IPS DF 6.9 (cell line): Measurements from ENCODE around the gene OR8S1.
"Not testable (repeated sequence)": the region's sequence is repeated elsewhere in the genome, so short reads cannot be mapped to it uniquely, and the experiment has no call there.

ENCODE experiments used
- DNase-seq: peaks from one replicate; pipeline ENCODE4 v3.0.0-alpha.2; 2013; ENCODE audit warnings: low read depth, low spot score
- H3K27ac ChIP-seq: one replicate; pipeline ENCODE4 v1.5.1; 2013; ENCODE audit warnings: low read length, control low read depth
- H3K27me3 ChIP-seq: 2 replicates; pipeline ENCODE4 v1.6.1; 2013; ENCODE audit warnings: mild to moderate bottlenecking, low read length; ENCODE audit not compliant: control insufficient read depth, insufficient read depth
- H3K36me3 ChIP-seq: 2 replicates; pipeline ENCODE4 v1.6.1; 2013; ENCODE audit warnings: low read length; ENCODE audit not compliant: control insufficient read depth, insufficient read depth
- H3K4me1 ChIP-seq: 2 replicates; pipeline ENCODE4 v1.6.1; 2013; ENCODE audit warnings: low read length; ENCODE audit not compliant: control insufficient read depth, insufficient read depth
- H3K4me3 ChIP-seq: 2 replicates; pipeline ENCODE4 v1.5.1; 2013; ENCODE audit warnings: mild to moderate bottlenecking, low read length
- H3K9me3 ChIP-seq: 2 replicates; pipeline ENCODE4 v1.6.1; 2013; ENCODE audit warnings: low read length, inconsistent platforms; ENCODE audit not compliant: control insufficient read depth, insufficient read depth
- WGBS: extraction: QIAGEN DNeasy Blood & Tissue Kit; methylation state at CpG from one replicate; pipeline ENCODE4 v1.1.7; 2013; ENCODE audit warnings: mixed read lengths, missing lambda C conversion rate; ENCODE audit not compliant: insufficient read length, insufficient coverage; 5-methylcytosine and 5-hydroxymethylcytosine counted together

Gene OR8S1

GRCh38 chr12:48512855-48513254 is 12.6 kb upstream of the OR8S1 start:
- H3K4me1 ChIP-seq: no peaks in the 10 kb centered on the region
- no peak overlapping the region for H3K27ac ChIP-seq
- no peaks in the 10 kb centered on the region for H3K27me3 ChIP-seq
- H3K4me3 ChIP-seq: no peak overlapping the region
- WGBS: no CpG with 5 or more reads among the region's 2 CpGs
- no peaks in the 10 kb centered on the region for H3K9me3 ChIP-seq
- no peaks in the 10 kb centered on the region for H3K36me3 ChIP-seq
- DNase-seq: no peak

GRCh38 chr12:48514728-48515127 is 10.7 kb upstream of the OR8S1 start:
- H3K36me3 ChIP-seq: no peaks in the 10 kb centered on the region
- no CpG with 5 or more reads among the region's 1 CpG for WGBS
- H3K27ac ChIP-seq: no peak overlapping the region
- DNase-seq: no peak
- H3K4me1 ChIP-seq: no peaks in the 10 kb centered on the region
- H3K4me3 ChIP-seq: no peak overlapping the region
- no peaks in the 10 kb centered on the region for H3K9me3 ChIP-seq
- no peaks in the 10 kb centered on the region for H3K27me3 ChIP-seq

- not testable (repeated sequence) for H3K36me3 ChIP-seq, H3K27ac ChIP-seq, H3K27me3 ChIP-seq, DNase-seq, H3K4me1 ChIP-seq, H3K9me3 ChIP-seq, H3K4me3 ChIP-seq
- no CpG with 5 or more reads among the region's 24 CpGs for WGBS
Observed at GRCh38 chr12:48520381-48520780, 5.1 kb upstream of the OR8S1 start.

- H3K27ac ChIP-seq: no peak overlapping the region
- no peaks in the 10 kb centered on the region for H3K36me3 ChIP-seq
- no peaks in the 10 kb centered on the region for H3K27me3 ChIP-seq
- no peaks in the 10 kb centered on the region; the same call in 1 of the 2 replicates for H3K4me1 ChIP-seq
- H3K9me3 ChIP-seq: no peaks in the 10 kb centered on the region
- no CpG with 5 or more reads among the region's 44 CpGs for WGBS
- no peak overlapping the region for H3K4me3 ChIP-seq
- DNase-seq: no peak
Observed at GRCh38 chr12:48527891-48528670, 2.6 kb downstream of the OR8S1 start.

- no peak for DNase-seq
- H3K36me3 ChIP-seq: no peaks in the 10 kb centered on the region
- no peak overlapping the region for H3K4me3 ChIP-seq
- no peak overlapping the region for H3K27ac ChIP-seq
- H3K4me1 ChIP-seq: no peaks in the 10 kb centered on the region; the same call in 1 of the 2 replicates
- H3K9me3 ChIP-seq: no peaks in the 10 kb centered on the region
- H3K27me3 ChIP-seq: no peaks in the 10 kb centered on the region
Observed at GRCh38 chr12:48532601-48533000, 7.2 kb downstream of the OR8S1 start.

- no peak for DNase-seq
- no peaks in the 10 kb centered on the region for H3K36me3 ChIP-seq
- no peaks in the 10 kb centered on the region for H3K9me3 ChIP-seq
Observed at GRCh38 chr12:48536602-48537001, 11.2 kb downstream of the OR8S1 start.

GRCh38 chr12:48542300-48542928 is 17.0 kb downstream of the OR8S1 start:
- WGBS: no CpG with 5 or more reads among the region's 8 CpGs
- no peaks in the 10 kb centered on the region for H3K27me3 ChIP-seq
- no peaks in the 10 kb centered on the region for H3K4me1 ChIP-seq
- DNase-seq: peak; percentile 18
- no peaks in the 10 kb centered on the region for H3K36me3 ChIP-seq
- H3K9me3 ChIP-seq: no peaks in the 10 kb centered on the region
- H3K4me3 ChIP-seq: no peak overlapping the region
- no peak overlapping the region for H3K27ac ChIP-seq

More at GRCh38 chr12:48536602-48537001, 11.2 kb downstream of the OR8S1 start:
- Histone ChIP-seq H3K27ac (no peak overlapping the region), H3K27me3 (no peaks in the 10 kb centered on the region), H3K4me3 (no peak overlapping the region), H3K4me1 (no peaks in the 10 kb centered on the region)
- no CpG with 5 or more reads among the region's 1 CpG for WGBS

- H3K36me3 ChIP-seq: no peaks in the 10 kb centered on the region
- no peak overlapping the region for H3K27ac ChIP-seq
- H3K4me1 ChIP-seq: no peaks in the 10 kb centered on the region
- no peaks in the 10 kb centered on the region for H3K9me3 ChIP-seq
- no peak overlapping the region for H3K4me3 ChIP-seq
- no peak for DNase-seq
- WGBS: no CpG with 5 or more reads among the region's 4 CpGs
- no peaks in the 10 kb centered on the region for H3K27me3 ChIP-seq
Observed at GRCh38 chr12:48545833-48546469, 20.5 kb downstream of the OR8S1 start.

- WGBS: no CpG with 5 or more reads among the region's 3 CpGs
Observed at GRCh38 chr12:48547012-48547411, 21.6 kb downstream of the OR8S1 start.

GRCh38 chr12:48551636-48552035 is 26.2 kb downstream of the OR8S1 start:
- not testable (repeated sequence) for H3K9me3 ChIP-seq, DNase-seq, H3K4me3 ChIP-seq, H3K4me1 ChIP-seq, H3K27ac ChIP-seq, H3K27me3 ChIP-seq, H3K36me3 ChIP-seq
- WGBS: no CpG with 5 or more reads among the region's 13 CpGs

More at GRCh38 chr12:48547012-48547411, 21.6 kb downstream of the OR8S1 start:
- not testable (repeated sequence) for H3K36me3 ChIP-seq, H3K9me3 ChIP-seq, DNase-seq, H3K27me3 ChIP-seq, H3K27ac ChIP-seq, H3K4me1 ChIP-seq, H3K4me3 ChIP-seq
